HG03378 (cell line): ENCODE data around the gene GMPR2.
A peak's percentile ranks its signal among the peaks of the same experiment; 100 is the strongest.
"Not testable (repeated sequence)": the region's sequence is repeated elsewhere in the genome, so short reads cannot be mapped to it uniquely, and the experiment has no call there.

ENCODE experiments used
- ATAC-seq: cut with Tn5 transposase; IDR thresholded peaks from one replicate; pipeline ENCODE4 v1.9.1; 2021; ENCODE audit warnings: mild to moderate bottlenecking, moderate library complexity; ENCODE audit not compliant: unreplicated experiment

Gene GMPR2

DNA sequence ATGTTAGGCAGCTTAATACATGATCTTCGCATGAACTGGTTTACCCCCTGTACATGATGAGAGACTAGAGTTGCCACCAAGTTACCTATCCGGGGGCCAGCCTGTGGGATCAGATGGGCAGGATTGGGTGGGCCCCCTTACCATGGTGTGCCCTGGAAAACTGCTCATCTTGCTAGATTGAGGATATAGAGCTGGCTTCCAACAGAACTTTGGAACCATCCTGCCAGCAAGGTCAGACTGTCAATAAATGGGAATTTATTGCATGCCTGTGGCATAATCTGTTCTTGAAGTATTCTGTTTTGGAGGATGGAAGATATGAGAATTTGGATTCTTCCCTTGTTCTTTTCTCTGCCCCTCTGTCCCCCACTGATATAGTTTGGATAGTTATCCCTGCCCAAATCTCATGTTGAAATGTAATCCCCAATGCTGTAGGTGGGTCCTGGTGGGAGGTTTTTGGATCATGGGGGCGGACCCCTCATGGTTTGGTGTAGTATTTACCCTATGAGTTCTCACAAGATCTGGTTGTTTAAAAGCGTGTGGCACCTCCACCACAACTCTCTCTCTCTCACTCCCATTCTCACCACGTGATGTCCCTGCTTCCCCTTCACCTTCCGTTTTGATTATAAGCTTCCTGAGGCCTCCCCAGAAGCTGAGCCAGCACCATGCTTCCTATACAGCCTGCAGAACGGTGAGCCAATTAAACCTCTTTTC, 33.8 kb upstream of the GMPR2 start:
- no peak for ATAC-seq

DNA sequence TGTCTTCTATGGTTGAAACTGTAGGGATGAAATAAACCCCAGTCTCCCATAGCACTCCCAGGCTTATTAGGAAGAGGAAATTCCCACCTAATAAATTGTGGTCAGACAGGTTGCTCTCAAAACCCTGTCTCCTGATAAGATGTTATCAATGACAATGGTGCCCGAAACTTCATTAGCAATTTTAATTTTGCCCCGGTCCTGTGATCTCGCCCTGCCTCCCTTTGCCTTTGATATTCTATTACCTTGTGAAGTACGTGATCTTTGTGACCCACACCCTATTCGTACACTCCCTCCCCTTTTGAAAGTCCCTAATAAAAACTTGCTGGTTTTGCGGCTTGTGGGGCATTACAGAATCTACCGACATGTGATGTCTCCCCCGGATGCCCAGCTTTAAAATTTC, 30.2 kb upstream of the GMPR2 start:
- ATAC-seq: not testable (repeated sequence)

DNA sequence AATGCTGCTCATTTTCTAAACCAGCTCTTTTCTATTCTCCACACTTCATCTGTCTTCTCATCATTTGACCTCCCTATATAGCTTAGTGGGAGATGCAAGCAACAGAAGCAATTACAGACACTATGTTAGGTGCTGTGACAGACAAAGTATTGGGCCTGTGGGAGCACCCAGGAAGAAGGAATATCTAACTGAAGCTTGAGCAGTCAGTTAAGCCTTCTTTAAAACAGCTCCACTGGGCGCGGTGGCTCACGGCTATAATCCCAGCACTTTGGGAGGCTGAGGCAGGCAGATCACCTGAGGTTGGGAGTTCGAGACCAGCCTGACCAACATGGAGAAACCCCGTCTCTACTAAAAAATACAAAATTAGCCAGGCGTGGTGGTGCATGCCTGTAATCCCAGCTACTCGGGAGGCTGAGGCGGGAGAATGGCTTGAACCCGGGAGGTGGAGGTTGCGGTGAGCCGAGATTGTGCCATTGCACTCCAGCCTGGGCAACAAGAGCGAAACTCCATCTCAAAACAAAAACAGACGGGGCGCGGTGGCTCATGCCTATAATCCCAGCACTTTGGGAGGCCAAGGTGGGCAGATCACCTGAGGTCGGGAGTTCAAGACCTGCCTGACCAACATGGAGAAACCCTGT, 29.4 kb upstream of the GMPR2 start:
- ATAC-seq: not testable (repeated sequence)

DNA sequence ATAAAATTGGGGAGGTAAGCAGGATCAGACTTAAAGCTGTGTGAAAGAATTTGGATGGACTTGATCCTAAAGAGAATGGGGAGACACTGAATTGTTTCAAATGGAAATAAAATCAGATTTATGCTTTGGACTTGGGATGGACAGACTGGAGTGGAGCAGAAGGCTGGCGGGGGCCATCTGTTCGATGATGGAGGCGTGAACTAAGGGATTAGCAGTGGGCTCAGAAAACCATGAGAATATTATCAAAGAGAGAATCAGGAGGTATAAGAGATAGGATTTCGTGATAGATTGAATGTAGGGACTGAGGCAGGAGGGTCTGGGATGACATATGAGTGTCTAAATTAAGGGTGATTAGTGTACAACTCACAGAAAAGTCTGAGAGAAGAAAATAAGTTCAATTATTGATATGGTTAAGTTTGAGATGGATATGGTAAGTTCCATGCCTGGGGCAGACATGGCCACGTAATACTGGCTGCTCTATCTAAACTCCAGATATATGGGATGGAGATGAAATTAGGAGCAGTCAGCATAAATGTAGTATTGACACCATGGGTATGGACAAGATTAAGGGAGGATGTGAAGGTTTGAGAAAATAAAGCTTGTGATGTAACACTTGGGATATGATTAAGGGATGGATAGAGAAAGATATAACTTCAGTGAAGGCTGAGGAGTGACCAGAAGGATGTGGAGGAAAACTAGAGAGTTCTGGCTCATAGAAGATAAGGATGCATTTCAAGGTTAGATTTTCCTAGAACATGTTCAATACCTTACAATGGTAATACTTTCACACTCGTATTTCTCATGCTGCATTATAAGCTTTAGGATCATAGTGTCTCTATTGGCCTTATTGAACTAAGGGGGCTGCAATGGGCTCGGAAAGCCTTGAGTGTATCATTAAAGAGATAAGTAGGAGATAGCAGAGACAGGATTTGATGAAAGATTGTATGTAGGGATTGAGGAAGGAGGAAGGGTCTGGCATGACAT, 28.3 kb upstream of the GMPR2 start:
- ATAC-seq: no peak

DNA sequence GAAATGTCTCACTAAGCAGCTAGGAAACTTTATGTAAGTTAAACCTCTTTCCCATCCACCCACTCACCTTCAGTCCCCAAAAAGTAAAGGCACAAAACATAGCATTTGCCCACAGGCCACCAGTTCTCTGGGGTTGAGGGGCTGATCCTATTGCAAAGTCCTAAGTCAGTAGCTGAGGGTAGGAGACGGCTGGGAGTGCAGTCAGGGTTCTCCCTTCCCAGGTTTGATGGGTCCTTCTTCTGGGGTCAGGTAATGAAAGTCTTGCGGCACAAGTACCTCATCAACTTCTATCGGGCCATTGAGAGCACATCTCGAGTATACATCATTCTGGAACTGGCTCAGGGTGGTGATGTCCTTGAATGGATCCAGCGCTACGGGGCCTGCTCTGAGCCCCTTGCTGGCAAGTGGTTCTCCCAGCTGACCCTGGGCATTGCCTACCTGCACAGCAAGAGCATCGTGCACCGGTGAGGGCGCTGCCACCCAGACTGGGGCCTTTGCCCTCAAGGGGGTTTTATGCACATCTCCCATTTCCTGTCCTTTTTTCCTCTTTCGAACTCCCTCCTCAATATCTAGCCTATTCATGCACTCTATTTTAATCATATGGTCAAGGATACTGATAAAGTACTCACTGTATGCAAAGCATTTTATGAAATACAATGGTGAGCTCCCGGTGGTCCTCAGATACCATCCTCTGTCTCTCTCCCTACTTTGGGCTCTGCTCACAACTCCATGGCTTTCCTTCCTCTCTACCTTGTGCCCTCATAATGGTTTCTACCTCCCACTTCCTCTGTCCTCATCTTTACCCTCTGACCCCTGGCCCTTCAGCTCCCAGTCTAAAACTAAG, 26.2 kb upstream of the GMPR2 start:
- no peak for ATAC-seq

DNA sequence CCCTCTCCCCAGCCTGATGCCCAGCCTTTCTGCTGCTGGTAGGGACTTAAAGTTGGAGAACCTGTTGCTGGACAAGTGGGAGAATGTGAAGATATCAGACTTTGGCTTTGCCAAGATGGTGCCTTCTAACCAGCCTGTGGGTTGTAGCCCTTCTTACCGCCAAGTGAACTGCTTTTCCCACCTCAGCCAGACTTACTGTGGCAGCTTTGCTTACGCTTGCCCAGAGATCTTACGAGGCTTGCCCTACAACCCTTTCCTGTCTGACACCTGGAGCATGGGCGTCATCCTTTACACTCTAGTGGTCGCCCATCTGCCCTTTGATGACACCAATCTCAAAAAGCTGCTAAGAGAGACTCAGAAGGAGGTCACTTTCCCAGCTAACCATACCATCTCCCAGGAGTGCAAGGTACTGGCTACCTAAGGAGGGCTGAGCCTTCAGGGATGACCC, 25.6 kb upstream of the GMPR2 start:
- no peak for ATAC-seq

DNA sequence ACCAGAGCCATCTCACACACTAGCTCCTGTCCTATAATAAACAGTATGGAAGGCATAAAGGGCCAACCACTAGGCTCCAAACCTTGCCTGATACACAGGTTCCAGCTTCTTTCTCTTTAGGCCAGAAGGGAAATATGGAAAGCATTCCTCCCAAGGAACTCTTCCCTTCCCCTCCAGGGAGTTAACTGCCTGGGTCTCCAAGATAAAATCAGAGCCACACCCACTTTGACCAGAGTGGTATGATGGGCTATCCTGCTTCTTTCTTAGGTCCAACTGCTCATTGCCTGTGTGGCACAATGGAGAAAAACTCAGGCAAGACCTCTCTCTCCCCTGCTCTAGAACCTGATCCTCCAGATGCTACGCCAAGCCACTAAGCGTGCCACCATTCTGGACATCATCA, 25.1 kb upstream of the GMPR2 start:
- ATAC-seq: no peak

DNA sequence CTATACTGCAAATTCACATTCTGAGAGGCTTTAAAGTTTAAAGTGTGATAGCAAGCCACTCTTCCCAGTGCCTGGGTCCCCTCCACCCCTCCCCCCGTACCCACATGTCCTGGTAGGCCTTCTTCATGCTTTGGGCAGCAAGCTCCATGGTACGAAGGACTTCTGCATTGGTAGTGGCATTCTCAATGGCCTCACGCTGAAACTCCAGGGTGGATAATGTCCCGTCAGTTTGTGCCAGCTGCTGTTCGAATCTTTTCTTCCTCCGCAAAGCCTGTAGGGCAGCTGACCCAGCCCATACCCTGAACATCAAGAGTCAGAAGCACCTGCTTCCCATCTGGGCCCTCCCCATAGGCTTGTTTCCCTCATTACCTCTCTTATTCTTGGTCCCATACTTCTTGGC, 21.4 kb upstream of the GMPR2 start:
- ATAC-seq: no peak

DNA sequence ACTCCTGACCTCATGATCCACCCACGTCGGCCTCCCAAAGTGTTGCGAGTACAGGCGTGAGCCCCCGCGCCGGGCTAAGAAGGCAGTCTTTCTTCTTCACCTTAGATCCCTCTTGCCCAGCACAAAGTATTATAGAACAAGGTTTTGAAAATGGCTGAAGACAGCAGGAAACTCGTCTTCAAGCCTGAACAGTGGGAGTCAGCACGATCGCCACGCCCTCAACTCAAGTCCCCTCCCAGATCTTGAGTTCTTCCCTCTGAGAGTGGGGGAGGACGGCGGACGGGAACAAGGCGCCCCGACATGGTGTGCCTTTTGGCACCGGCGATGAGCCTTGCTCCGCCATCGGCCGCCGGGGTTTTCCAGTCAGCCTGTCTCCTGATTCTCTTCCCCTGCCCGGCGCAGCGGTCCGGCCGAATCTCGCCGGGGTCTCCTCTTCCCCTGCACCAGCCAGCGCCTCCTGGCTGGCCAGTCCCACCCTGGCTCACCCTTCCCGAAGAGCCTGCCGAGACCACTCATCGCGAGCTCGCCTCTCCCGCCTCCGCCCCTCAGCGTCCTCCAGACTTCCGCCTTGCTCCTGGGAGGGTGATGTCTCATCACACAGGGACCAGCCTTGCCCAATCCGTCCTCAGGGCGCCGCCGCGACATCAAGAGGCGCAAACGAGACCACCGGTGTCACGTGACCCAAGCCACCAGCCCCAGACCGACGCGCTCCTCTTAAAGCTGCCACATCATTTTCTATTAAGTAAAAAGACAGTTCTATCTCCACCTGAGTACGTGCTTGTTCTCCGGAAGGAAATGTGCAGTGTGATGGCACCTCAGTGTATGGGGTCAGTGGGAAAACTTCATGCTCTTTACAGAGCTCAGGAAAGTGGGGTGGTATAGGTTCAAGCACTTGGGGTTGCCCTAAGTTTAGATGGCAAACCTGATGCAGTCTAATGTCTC, 19.5 kb upstream of the GMPR2 start, which contains the start of gene CHMP4A:
Gene CHMP4A, minus strand, starts transcription at position 565 of the 942 bp plus-strand sequence. Its CDS starts 49 bp downstream, at position 516.
- ATAC-seq: peak; percentile 71

DNA sequence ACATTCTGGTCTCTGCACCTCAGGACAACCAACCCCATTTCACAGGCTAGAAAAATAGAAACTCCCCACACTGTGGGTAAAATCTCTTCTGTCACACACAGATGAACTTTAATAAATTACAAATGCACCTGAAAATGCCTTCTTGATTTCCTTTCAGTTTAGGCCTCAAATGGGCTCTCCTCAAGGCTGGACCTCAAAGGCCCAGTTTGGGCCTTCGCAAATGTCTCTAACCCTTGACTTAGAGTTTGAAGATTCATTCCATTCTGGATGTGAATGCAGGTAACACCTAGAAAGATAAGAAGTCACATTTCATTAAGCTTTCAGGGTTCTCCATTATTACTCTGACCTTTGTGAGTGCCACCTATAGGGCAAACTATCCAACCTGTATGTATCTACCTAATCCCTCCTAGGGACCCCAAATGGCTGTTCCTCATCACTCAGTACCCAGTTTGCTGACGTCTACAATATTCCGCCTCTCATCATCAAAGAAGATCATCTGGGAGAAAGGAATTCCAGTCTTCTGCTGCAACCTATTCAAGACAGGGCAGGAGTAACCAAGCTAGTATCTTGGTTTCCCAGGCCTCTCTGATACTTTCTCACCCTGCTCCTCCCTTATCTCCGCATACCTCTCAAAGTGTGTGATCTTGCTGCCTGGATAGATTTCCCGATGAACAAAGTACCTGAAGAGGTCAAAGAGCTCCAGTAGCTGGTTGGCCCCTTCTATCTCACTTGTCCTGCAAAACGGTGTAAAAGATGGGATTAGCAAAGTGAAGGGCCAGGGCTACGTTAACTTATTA, 18.7 kb upstream of the GMPR2 start:
- ATAC-seq: no peak

DNA sequence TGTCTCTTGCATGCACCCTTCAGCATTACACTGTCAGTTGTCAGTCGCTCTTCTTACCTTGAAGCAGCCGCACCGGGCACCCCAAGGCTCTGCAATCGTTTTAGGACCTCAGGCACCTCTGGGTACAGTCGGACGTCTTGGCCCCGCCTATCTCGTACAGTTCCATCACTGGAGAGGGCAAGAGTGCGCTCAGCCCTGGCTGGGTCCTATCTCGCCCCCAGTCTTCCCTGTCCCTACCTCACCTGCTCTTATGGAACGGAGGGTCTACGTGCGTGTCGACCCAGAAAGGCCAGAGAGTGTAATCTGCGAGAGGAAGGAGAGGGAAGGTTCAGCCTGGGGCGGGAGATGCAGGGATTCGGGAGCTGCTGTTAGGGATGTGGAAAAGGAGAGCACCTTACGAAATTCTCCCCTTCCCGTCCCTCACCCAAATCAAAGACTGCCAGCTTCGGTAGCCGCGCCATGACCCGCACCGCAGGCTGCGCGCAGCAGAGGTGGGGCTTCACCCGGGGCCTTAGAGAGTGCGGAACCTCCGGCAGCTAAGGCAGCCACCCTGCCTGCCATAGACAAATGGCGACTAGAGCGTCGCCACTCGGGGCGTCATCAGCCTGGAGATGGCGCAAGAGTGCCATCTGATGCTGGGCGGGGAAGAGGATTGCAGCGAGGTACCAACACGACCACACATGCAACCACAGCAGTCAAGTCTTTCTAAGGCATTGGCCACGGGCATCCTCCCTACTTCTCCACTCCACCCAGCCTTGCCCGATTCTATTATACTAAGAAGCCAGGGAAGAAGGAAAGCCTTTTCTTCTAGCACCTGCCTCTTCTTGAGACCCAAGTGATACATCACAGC, 17.0 kb upstream of the GMPR2 start, which contains the start of gene MDP1:
Gene MDP1, minus strand, starts transcription at position 572 of the 850 bp plus-strand sequence. Its CDS starts 111 bp downstream, at position 461.
- peak; percentile 58 for ATAC-seq

DNA sequence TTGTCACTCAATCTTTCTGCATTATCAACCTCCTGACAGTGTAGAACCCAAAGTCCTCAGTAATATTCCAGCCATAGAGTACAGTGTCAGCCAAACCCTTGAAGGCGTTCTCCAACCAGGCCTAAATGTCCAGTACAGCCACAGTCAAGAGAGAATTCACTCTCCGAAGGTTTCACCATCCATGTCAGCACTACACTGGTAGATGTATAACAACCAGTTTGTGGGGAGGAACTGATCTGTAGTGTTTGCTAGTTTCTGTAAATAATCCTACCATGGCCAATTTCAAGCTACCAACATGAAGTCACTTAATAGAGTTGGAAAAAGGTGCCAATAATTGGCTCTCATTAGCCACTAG, 16.4 kb upstream of the GMPR2 start:
- ATAC-seq: no peak

DNA sequence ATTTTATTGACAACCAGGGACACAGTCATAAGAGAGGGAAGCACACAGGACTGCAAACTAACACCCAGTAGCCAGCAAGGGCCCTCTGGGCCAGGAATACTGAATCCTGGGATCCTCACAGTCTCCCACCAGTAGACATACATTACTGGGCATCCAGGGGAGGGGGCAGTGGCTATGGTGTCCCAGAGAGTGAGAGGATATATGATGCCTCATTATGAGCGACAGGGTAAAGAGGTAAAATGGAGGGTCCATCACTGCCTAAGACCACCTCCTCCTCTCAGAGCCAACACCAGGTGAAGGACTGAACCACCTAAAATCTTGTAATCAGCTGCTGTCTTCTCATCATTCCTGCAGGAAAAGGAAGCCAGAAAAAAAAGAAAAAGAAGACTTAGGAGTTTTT, 15.9 kb upstream of the GMPR2 start:
- ATAC-seq: not testable (repeated sequence)

DNA sequence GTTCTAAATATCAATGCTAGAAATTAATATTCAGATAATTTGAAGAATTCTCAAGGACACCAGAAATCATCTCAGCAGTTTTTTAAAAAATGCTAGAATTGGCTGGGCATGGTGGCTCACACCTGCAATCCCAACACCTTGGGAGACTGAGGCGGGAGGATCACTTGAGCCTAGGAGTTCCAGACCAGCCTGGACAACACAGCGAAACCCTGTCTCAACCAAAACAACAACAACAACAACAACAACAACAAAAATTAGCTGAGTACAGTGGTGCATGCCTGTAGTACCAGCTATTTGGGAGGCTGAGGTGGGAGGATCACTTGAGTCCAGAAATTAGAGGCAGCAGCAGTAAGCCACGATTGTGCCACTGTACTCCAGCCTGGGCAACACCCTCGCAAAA, 13.6 kb upstream of the GMPR2 start:
- no peak for ATAC-seq

DNA sequence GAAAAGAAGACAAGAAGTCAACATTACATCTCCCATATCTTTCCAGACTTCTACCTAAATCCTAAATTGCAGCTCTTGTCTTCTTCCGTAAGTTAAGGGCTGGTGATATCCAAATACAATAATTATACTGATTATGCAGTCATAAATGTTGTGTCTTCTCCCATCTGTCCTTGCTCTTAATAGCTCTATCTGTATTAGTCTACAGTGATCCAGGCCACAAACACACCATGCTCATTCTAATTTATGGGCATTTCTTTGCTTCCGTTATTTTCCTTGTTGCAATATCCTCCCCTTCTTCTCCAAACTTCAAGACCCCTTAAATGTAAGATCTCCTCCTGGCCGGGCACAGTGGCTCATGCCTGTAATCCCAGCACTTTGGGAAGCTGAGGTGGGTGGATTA, 13.2 kb upstream of the GMPR2 start:
- no peak for ATAC-seq

DNA sequence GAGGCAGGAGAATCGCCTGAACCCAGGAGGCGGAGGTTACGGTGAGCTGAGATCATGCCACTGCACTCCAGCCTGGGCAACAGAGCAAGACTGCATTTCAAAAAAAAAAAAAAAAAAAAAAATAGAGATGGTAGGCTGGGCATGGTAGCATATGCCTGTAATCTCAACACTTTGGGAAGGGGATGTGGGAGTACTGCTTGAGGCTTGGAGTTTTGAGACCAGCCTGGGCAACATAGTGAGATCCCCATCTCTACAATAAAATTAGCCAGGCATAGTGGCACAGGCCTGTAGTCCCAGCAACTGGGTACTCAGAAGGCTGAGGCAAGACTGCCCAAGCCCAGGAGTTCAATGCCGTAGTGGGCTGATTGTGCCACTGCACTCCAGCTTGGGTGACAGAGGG, 9.7 kb upstream of the GMPR2 start:
- ATAC-seq: not testable (repeated sequence)

DNA sequence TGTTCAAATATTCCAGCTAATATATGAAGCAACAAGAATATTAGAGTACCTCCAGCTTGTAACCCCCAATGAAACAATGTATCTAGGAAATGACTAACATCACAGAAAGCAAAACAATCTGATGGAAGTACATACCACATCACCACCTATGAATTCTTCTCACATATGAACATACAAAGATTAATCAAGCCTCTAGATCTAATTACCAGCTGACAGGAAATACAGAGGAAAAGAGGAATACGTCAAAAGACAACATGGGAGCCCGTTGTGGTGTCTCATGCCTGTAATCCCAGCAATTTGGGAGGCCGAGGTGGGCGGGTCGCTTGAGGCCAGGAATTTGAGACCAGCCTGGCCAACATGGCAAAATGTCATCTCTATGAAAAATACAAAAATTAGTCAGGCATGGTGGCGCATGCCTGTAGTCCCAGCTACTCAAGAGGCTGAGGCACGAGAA, 8.1 kb upstream of the GMPR2 start:
- ATAC-seq: no peak
